ENCODE measurements around the gene LUC7L.
A peak's percentile ranks its signal among the peaks of the same experiment; 100 is the strongest.
"Not testable (repeated sequence)": the region's sequence is repeated elsewhere in the genome, so short reads cannot be mapped to it uniquely, and the experiment has no call there.

Gene LUC7L

DNA sequence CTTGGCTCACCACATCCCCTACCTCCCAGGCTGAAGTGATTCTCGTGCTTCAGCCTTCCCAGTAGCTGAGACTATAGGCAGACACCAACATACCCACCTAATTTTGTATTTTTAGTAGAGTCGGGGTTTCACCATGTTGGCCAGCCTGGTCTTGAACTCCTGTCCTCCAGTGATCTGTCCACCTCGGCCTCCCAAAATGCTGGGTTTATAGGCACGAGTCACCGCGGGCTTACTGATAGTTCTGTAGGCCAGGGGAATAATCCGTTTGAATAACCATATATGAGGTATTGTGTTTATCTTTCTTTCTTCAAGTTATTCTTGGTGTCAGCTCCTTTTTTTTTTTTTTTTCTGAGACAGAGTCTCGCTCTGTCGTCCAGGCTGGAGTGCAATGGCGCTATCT is 13.0 kb upstream of the LUC7L start:
- TF ChIP-seq, protein P1, sequence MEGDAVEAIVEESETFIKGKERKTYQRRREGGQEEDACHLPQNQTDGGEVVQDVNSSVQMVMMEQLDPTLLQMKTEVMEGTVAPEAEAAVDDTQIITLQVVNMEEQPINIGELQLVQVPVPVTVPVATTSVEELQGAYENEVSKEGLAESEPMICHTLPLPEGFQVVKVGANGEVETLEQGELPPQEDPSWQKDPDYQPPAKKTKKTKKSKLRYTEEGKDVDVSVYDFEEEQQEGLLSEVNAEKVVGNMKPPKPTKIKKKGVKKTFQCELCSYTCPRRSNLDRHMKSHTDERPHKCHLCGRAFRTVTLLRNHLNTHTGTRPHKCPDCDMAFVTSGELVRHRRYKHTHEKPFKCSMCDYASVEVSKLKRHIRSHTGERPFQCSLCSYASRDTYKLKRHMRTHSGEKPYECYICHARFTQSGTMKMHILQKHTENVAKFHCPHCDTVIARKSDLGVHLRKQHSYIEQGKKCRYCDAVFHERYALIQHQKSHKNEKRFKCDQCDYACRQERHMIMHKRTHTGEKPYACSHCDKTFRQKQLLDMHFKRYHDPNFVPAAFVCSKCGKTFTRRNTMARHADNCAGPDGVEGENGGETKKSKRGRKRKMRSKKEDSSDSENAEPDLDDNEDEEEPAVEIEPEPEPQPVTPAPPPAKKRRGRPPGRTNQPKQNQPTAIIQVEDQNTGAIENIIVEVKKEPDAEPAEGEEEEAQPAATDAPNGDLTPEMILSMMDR (IDR thresholded peaks at IDR 0.05; ENCODE audit: borderline replicate concordance, insufficient read depth, low read depth, low read length): no peak
- H3K4me3 ChIP-seq (ENCODE audit: low read depth, low read length): no peak overlapping the region

DNA sequence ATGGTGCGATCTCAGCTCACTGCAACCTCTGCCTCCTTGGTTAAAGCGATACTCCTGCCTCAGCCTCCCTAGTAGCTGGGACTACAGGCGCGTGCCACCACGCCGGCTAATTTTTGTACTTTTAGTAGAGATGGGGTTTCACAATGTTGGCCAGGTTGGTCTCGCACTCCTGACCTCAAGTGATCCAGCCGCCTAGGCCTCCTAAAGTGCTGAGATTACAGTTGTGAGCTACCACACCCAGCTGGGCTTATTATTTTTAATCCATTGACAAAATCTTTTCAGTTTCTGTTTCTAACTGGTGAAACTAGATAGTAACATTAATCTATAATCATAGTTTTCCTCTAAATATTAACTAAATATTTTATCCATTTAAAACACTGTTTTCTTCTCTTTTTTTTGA is 11.3 kb upstream of the LUC7L start:
- H3K4me3 ChIP-seq (ENCODE audit: low read depth, low read length): no peak overlapping the region
- TF ChIP-seq, protein P1 (IDR thresholded peaks at IDR 0.05; ENCODE audit: borderline replicate concordance, insufficient read depth, low read depth, low read length): no peak

DNA sequence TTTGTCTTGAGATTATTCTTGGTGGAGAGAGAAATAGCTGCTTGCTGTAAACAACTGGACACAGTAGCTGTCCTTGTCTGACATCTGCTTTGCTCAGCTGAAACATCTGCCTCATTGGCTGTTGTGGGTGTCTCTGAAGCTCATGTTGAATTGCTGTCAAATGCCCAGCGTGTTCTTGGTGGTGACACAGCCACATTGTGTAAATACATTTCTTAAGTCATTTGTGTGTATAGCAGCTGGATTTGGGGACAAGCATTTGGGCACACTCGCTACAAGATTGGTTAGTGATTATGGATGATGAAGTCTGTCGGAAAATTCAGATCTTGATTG is 10.7 kb upstream of the LUC7L start:
- TF ChIP-seq, protein P1 (IDR thresholded peaks at IDR 0.05; ENCODE audit: borderline replicate concordance, insufficient read depth, low read depth, low read length): no peak
- no peak overlapping the region for H3K4me3 ChIP-seq (ENCODE audit: low read depth, low read length)

DNA sequence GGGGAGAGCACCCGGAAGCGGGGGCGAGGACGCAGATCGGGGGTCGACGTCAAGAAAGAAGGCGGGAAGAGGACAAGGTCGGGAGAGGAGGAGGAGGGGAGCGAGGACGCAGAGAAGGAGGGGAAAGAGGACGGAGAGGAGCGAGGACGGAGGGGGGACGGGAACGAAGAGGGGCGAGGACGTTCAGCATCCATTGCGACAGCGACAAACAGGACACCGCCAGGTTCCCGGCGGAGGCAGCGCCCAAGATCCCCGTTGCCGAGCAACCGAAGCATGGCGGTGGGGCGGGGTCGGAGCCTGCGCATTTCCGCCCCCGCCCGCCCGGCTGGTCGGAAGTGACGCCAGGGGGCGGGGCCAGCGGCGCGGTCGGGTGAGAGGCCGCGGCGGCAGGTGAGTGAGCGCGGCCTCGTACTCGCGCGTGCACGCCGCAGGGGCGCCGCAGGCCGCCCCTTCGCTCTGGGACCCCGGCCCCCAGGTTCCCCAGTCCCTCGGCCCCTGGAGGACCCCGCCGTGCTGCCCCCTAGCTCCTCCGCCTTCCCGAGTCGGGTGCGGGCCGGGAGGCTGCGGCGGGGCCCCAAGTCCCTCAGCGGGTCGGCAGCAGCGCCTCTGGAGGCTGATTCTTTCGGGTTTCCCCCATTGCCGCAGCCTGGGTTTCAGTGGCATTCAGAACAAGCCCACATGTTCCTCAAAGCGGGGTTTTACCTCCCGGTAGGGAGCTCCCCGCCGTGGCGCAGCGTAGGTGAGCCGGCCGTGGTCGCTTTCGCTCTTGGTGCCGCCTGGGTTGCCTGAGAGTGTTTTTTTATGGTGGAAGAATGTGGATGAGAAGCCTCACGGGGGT is 5.4 kb upstream of the LUC7L start, which contains the start of gene FAM234A:
Gene FAM234A (plus strand): TSS at position 354 of the 838 bp plus-strand sequence. CDS start 19,593 bp downstream, outside the sequence.
- TF ChIP-seq, protein P1 (IDR thresholded peaks at IDR 0.05; ENCODE audit: borderline replicate concordance, insufficient read depth, low read depth, low read length): peak; percentile 66

DNA sequence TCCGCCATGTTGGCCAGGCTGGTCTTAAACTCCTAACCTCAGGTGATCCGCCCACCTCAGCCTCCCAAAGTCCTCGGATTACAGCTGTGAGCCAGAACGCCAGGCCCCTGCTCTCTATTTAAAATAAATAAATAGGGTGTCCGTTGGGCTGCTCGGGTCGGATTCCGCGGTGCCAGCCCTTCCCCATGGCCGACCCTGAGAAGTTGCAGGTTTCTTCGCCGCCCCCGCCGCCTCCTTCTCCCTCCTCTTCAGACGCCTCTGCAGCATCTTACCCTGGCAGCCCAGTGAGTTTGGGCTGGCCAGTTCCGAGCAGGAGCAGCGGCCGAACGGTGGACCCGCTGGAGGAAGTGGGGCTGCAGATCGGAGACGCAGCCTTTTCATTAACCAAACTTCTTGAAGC is 1.7 kb upstream of the LUC7L start:
- no peak overlapping the region for H3K4me3 ChIP-seq (ENCODE audit: low read depth, low read length)
- TF ChIP-seq, protein P1 (IDR thresholded peaks at IDR 0.05; ENCODE audit: borderline replicate concordance, insufficient read depth, low read depth, low read length): no peak

More for the DNA sequence above, 5.4 kb upstream of the LUC7L start, which contains the start of gene FAM234A:
- H3K4me3 ChIP-seq (ENCODE audit: low read depth, low read length): peak within 1 kb of the TSS; percentile 93

DNA sequence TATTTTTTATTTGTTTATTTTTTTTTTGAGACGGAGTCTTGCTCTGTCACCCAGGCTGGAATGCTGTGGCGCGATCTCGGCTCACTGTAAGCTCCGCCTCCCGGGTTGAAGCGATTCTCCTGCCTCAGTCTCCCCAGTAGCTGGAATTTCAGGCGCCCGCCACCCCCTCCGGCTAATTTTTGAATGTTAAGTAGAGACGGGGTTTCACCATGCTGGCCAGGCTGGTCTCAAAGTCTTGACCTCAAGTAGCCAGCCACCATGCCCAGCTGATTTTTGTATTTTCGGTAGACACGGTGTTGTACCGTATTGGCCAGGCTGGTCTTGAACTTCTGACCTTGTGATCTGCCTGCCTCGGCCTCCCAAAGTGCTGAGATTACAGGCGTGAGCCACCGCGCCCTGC is 1.1 kb upstream of the LUC7L start:
- not testable (repeated sequence) for H3K4me3 ChIP-seq (ENCODE audit: low read depth, low read length)

DNA sequence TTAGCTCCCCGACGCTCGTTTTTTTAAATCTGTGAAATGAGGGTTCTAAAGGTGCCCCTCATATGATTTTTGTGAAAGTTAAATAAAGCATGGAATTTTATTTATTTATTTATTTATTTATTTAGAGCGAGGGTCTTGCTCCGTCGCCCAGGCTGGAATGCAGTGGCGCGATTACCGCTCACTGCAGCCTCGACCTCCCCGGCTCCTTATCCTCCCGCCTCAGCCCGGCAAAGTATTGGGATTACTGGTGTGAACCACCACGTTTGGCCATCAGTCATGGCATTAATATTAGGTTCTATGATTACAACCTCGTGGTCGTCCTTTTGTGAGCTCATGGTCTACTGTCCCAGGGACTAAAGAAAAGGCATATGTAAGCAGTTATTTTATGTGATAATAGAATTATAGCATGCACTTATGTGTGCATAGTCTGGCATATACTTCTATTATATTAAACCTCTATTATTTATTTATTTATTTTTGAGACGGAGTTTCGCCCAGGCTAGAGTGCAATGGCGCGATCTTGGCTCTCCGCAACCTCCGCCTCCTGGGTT is 557 bp upstream of the LUC7L start:
- peak overlapping the region; percentile 97 for H3K4me3 ChIP-seq (ENCODE audit: low read depth, low read length)
- TF ChIP-seq, protein P1 (IDR thresholded peaks at IDR 0.05; ENCODE audit: borderline replicate concordance, insufficient read depth, low read depth, low read length): no peak

All from GM12875 (cell line).